GM18951 (cell line): Measurements from ENCODE around the gene TEX28.
"Not testable (repeated sequence)": the region's sequence is repeated elsewhere in the genome, so short reads cannot be mapped to it uniquely, and the experiment has no call there.

ENCODE experiments used
- POLR2A ChIP-seq: IDR thresholded peaks from 4 replicates; pipeline ENCODE4 v1.6.1; 2011; ENCODE audit warnings: mild to moderate bottlenecking; ENCODE audit not compliant: insufficient read length, insufficient read depth; ENCODE audit errors: extremely low read depth
- in situ Hi-C: fragments of 300-500 bp; cut with MboI; formaldehyde crosslinking; loops from one replicate; pipeline ENCODE4 v1.12.0; 2022; ENCODE audit warnings: low sequenced_read_pairs, mixed read lengths, inconsistent platforms; ENCODE audit not compliant: unreplicated experiment

The TEX28 gene

DNA sequence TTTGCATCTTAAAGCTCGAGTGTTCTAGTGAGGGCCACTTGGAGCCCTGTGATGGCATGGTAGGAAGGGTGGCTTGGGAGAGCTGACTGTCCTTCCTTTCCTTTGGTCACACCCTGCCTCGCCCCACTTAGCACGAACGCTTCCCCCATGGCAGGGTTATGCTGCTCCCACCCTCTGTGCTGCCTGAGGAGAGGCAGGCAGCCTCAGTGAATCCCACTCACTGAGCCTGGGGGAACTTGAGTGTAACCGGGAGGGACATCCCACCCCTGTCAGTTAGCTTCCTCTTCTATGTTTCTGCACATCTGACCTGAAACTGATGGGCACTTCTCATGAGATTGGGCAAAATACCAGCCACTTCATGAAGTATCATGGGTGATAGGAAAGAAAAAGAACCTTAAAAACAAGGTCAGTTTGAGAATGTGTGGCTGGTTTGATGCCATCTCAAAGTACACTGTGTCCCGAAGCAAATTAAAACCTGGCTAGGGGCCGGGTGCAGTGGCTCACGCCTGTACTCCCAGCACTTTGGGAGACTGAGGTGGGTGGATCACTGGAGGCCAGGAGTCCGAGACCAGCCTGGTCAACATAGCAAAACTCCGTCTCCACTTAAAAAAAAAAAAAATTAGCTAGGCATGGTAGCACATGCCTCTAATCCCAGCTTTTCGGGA is 10.7 kb upstream of the TEX28 start:
- in situ Hi-C loops, result no loop called here

DNA sequence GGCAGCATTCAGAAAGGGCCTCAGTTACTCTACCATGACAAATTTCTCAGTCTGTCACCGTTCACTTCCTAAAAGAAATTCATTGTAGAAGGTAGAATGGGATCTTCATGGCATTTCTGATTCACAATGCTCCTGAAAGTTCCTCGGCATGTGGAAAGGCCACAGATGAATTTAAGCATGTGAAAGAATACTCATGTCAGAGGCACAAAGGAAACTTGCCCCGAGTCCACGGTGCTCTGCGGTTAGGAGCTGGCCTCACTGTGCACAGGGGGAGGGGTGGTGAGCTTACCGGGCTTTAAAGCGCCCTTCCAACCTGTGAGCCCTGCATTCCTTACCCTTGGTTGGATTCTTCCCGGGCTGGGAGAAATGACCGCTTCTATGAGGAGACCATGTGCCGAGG is 9.9 kb upstream of the TEX28 start:
- in situ Hi-C loops, result no loop called here
- no peak for TF ChIP-seq POLR2A

More for the DNA sequence above, 10.7 kb upstream of the TEX28 start:
- TF ChIP-seq POLR2A, result no peak

DNA sequence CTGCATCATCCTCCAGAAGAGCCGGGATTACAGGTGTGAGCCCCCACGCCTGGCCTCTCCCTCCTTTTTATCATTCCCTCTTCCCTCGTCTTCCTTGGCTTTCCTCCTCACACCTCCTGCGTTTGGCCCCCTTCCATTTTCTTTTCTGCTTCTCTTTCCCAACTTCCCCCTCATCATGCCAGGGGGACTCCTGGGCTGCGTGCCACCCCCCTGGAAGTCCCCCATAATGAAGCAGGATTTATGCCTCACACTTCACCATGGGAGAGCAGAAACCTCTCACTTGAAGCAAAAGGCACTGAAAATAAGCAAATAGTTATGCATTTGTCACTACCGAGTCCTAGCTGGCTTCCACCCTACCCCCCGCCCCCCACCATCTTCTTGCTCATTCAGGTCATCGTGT is 8.6 kb upstream of the TEX28 start:
- TF ChIP-seq POLR2A, result no peak
- in situ Hi-C loops, result no loop called here

DNA sequence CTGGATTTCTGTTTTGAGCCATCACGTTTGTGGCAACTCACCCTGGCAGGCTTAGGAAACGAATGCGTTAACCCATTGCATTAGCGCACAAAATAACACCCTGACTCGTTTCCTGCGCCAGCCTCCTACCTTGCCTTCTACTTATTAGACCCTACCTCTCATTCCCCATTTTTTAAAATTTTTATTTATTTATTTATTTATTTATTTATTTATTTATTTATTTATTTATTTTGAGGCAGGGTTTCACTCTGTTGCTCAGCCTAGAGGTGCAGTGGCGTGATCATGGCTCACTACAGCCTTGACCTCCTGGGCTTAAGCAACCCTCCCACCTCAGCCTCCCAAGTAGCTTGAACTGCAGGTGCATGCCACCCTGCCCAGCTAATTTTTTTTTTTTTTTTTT is 8.1 kb upstream of the TEX28 start:
- in situ Hi-C loops, result not testable (repeated sequence)

DNA sequence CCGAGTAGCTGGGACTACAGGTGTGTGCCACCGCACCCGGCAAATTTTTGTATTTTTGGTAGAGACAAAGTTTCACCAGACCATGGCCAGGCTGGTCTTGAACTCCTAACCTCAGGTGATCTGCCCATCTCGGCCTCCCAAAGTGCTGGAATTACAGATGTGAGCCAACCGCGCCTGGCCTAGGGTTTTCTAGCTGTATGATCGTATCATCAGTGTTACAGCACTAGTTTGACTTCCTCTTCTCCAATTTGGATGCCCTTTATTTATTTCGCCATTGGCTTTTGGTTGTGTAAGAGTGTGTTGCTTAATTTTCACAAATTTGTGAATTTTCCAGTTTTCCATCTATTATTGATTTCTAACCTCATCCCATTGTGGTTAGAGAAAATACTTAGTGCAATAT is 5.9 kb upstream of the TEX28 start:
- in situ Hi-C loops, result no loop called here

DNA sequence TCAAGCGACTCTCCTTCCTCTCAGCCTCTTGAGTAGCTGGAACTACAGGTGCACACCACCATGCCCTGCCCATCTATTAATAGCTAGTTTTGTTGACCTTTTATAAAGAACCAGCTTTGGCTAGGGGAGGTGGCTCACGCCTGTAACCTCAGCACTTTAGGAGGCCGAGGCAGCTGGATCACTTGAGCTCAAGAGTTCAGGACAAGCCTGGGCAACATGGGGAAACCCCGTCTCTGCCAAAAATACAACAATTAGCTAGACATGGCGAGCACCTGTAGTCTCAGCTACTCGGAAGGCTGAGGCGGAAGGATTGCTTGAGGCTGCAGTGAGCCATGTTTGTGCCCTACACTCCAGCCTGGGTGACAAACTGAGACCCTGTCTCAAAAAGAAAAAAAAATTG is 3.4 kb upstream of the TEX28 start:
- in situ Hi-C loops, result no loop called here
- no peak for TF ChIP-seq POLR2A

More for the DNA sequence above, 5.9 kb upstream of the TEX28 start:
- no peak for TF ChIP-seq POLR2A

DNA sequence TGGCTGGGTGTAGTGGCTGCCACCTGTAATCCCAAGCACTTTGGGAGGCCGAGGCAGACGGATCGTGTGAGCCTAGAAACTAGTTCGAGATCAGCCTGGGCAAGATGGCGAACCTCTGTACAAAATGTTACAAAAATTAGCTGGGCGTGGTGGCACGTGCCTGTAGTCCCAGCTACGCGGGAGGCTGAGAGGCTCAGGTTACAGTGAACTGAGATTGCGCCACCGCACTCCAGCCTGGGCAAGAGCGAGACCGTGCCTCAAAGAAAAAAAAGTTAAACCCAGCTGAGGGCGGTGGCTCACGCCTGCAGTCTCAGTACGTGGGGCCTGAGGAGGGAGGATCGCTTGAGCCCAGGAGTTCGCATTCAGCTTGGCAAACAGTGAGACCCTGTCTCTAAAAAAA is 1.8 kb upstream of the TEX28 start:
- in situ Hi-C loops, result no loop called here
- TF ChIP-seq POLR2A, result no peak

DNA sequence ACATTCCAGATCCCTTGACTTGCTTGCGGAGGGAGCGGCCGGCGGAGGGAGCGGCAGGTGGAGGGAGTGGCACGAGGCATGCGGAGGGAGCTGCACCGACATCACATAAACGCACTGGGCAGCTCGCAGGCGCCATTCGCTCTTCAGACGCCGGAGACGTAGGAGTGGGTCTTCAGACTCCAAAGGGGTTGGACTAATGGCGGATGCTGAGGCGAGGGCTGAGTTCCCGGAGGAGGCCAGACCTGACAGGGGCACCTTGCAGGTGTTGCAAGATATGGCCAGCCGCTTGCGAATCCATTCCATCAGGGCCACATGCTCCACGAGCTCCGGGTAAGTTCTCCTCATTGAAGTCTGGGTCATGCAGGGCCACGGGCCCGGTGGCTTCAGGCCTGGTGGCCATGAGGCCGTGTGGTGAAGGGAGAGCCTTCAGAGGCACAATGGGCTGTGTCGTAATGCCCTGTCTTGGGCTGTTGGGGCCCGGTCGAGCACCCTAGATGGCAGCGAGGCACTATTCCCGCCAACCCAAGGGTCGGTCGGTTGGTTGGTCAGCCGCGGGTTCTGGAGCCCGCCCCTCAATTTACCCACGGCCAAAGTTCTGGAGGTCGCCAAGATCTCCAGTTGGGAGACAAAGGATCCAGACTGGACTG is 863 bp upstream of the TEX28 start, which contains the start of gene TKTL1:
Gene TKTL1 (plus strand): TSS at position 132 of the 647 bp plus-strand sequence. CDS start 65 bp downstream, at position 197.
- TF ChIP-seq POLR2A, result no peak
- in situ Hi-C loops, result no loop called here

DNA sequence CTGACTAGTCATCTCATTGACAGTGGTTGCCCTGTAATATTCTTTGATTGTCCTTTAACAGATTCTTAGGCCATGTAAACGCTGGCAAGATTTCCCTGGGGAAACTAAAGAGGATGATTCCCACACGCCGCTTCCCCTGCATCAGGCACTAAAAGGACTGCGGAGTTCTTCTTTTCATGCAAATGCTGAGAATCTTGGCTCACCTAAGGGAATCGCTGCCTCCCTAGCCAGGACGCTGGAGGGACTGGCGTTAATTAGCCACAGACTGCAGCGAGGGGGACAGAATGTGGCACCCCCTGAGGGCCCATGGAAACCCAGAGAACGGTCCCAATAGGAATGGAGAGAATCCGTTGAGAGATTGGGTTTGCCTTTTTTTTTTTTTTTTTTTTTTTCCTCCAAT is 8.5 kb downstream of the TEX28 start:
- in situ Hi-C loops, result not testable (repeated sequence)

DNA sequence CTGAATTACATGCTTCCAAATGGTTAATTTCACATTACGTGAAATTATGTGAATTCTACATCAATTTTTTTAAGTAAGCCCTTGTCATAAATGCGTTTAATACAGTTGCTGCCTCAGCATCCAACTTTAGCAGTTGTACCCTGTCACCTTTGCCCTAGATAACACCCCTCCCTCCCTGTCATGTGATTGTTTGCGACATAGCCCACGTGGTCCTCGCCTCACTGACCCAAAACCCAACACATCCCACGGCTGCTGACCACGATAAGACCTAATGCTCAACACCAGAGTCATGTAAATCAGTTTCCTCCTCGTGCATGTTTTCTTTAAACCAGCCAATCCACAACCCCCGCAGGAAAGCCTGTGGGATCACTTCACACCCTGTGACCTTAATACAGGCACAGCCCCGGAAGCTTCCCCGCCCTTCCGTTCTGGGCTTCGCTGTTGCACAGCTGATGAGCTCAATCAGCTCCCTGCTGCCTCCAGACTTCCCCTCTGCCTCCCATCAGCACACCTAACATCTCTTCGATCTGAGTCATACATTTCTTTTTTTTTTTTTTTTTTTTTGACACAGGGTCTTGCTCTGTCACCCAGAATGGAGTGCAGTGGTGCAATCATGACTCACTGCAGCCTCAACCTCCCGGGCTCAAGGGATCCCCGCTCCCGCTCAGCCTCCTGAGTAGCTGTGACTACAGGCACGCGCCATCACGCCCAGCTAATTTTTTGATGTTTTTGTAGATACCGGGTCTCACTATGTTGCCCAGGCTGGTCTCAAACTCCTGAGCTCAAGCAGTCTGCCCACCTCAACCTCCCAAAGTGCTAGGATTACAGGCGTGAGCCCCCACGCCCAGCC is 10.2 kb downstream of the TEX28 start:
- in situ Hi-C loops, result not testable (repeated sequence)

DNA sequence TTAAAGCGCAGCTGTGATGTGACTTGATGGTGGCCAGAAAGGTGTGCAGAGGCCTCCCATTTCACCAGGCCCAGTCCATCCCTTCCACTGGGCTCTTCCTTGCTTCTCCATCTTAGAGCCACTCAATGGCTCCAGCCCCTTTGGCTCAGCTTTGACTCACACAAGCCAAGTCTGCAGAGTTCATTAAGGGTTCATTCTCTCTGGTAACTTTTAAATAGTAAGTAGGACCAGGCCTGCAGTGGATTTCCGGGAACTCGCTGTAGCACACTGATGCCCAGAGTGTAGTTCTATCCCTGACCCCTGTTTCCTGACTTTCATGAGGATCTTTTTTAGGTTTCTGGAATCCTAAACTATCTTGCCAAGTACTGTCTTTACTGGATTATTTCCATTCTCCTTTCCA is 25.7 kb downstream of the TEX28 start:
- in situ Hi-C loops, result not testable (repeated sequence)

DNA sequence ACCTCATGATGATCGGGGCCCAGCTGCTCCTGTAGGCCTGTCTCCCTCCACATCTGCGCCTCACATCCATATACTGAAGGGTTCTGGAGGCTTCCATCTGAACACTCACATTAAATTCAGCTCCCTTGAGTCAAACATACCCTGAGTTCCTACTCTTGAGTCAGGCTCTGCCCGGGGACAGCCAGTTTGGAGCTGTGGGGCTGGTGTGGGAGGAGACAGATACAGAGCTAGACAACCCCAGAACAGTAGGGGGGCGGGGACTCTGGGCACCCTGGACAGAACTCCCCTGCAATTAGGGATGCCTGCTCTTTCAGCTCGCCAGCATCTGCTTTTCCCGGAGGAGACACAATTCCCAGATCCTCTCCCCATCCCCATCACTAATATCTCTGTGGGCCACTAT is 31.9 kb downstream of the TEX28 start:
- in situ Hi-C loops, result not testable (repeated sequence)

DNA sequence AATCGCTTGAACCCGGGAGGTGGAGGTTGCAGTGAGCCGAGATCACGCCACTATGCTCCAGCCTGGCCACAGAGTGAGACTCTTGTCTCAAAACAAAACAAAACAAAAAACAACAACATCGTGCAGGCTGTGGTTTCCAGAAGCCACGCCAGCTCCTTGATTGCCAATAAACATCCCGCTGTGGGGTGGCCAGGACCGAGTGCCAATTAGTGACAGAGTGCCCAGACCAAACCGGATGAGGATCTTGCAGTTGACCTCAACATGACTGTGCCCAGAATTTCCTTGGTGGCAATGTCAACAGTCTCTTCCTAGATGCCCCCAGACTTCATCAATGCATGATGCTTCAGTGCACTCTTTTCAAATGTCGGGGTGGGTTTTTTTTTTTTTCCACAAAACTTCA is 36.2 kb downstream of the TEX28 start:
- in situ Hi-C loops, result not testable (repeated sequence)

DNA sequence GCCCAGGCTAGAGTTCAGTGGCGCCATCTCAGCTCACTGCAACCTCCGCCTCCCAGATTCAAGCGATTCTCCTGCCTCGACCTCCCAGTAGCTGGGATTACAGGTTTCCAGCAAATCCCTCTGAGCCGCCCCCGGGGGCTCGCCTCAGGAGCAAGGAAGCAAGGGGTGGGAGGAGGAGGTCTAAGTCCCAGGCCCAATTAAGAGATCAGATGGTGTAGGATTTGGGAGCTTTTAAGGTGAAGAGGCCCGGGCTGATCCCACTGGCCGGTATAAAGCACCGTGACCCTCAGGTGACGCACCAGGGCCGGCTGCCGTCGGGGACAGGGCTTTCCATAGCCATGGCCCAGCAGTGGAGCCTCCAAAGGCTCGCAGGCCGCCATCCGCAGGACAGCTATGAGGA is 37.6 kb downstream of the TEX28 start, which contains the start of gene OPN1MW3:
Gene OPN1MW3 (plus strand): TSS at position 301 of the 400 bp plus-strand sequence. CDS start 38 bp downstream, at position 339.
- in situ Hi-C loops, result not testable (repeated sequence)

DNA sequence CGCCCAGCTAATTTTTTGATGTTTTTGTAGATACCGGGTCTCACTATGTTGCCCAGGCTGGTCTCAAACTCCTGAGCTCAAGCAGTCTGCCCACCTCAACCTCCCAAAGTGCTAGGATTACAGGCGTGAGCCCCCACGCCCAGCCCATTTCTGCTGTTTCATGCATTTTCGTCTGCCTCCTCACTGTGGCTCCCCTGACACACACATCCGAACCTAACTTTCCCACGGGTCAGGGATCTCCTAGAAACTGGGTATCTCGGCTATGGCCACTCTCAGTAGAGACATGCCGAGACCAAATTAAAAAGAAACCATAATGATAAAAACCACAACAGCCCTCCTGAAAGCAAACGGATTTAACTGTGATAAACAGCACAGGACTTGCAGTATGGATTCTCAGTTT is 46.8 kb downstream of the TEX28 start:
- in situ Hi-C loops, result not testable (repeated sequence)

DNA sequence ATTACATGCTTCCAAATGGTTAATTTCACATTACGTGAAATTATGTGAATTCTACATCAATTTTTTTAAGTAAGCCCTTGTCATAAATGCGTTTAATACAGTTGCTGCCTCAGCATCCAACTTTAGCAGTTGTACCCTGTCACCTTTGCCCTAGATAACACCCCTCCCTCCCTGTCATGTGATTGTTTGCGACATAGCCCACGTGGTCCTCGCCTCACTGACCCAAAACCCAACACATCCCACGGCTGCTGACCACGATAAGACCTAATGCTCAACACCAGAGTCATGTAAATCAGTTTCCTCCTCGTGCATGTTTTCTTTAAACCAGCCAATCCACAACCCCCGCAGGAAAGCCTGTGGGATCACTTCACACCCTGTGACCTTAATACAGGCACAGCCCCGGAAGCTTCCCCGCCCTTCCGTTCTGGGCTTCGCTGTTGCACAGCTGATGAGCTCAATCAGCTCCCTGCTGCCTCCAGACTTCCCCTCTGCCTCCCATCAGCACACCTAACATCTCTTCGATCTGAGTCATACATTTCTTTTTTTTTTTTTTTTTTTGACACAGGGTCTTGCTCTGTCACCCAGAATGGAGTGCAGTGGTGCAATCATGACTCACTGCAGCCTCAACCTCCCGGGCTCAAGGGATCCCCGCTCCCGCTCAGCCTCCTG is 47.4 kb downstream of the TEX28 start:
- in situ Hi-C loops, result not testable (repeated sequence)

DNA sequence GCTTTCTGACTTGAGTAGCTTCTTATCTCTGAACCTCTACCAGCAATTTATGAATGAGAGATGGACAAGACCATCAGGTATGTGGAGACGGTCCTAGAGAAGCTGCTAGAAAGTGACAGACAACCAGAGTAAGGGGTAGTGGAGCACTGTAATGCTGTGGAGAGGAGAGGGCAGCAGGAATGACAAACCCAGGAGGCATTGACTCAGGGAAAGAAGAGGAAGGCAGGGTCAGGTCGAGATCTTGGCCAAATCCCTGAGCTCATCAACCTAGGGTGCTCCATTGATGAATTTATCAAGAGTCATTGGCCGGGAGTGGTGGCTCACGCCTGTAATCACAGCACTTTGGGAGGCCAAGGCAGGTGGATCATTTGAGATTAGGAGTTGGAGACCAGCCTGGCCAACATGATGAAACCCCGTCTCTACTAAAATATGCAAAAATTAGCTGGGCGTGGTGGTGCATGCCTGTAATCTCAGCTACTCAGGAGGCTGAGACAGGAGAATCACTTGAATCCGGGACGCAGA is 54.9 kb downstream of the TEX28 start:
- in situ Hi-C loops, result not testable (repeated sequence)

DNA sequence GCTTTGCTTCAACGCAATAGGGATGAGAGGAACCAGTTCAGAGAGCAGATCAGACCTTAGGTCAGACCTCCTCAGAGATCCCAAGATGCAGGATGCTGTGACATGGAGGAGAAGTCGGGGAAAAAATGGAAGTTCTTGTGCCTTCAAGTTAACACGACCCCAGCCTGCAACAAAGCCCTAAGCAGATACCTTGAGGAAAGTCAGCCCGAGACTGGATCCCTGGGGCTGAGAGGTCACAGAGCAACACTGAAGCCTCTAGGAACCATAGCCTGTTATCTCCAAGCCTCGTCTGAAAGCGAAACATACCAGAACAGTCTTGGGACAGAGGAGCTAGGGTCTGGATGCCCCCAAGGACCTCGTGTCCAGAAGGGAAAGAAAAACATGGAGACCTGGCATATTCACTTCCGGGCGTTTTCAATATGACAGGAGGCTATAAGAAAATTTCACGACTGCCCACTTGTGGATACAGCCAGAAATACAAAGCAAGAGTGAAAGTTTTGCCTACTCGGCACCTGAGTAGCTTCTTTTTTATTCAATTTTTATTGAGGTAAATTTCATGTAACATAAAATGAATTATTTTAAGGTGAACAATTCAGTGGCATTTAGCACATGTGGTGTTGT is 55.9 kb downstream of the TEX28 start:
- in situ Hi-C loops, result not testable (repeated sequence)
